Prostate gland (tissue), 2 donors: Measurements from ENCODE around the gene RBPJ. TPM values are rescaled to one million over a fixed set of nuclear protein-coding genes. Genes with fewer than 3 reads are reported as not detected.

Source experiments
- DNase-seq: peaks from one replicate; pipeline ENCODE4 v3.0.0-alpha.2; 2019; ENCODE audit warnings: low spot score
- H3K27ac ChIP-seq, 2 donors: fragments of 200-600 bp; sonication (generic); 2 replicates each; pipeline ENCODE4 v1.5.1; 2017 to 2019
- H3K27me3 ChIP-seq: fragments of 200-600 bp; sonication (generic); replicated peaks from 2 replicates; pipeline ENCODE4 v1.5.1; 2019; ENCODE audit not compliant: insufficient read depth
- H3K36me3 ChIP-seq, 2 donors: fragments of 200-600 bp; sonication (generic); 1 replicate in 1 of 2; 2 replicates in 1 of 2; pipeline versions ENCODE4 v1.5.1 to v1.8.1; 2017 to 2019
- H3K4me1 ChIP-seq: fragments of 200-600 bp; sonication (generic); replicated peaks from 2 replicates; pipeline ENCODE4 v1.5.1; 2019
- H3K4me3 ChIP-seq, 2 donors: fragments of 200-600 bp; sonication (generic); 2 replicates each; pipeline ENCODE4 v1.5.1; 2017 to 2019
- H3K9me3 ChIP-seq: fragments of 200-600 bp; sonication (generic); 2 replicates; pipeline ENCODE4 v1.5.1; 2017
- CTCF ChIP-seq, 4 experiments: fragments of 200-600 bp in 2 of 4; fragments of 450-650 bp in 2 of 4; sonication (generic) in 2 of 4; IDR thresholded peaks; 1 replicate in 3 of 4; 2 replicates in 1 of 4; pipeline ENCODE4 v1.5.1; 2016 to 2019; ENCODE audit warnings: antibody characterized with exemption in 4 of 4, mild to moderate bottlenecking in 2 of 4, moderate library complexity in 2 of 4
- POLR2A ChIP-seq: fragments of 450-650 bp; IDR thresholded peaks from one replicate; pipeline ENCODE4 v1.6.1; 2016; ENCODE audit warnings: antibody characterized with exemption, mild to moderate bottlenecking
- POLR2AphosphoS5 ChIP-seq: sonication (generic); formaldehyde crosslinking; IDR thresholded peaks from one replicate; pipeline ENCODE4 v1.6.1; 2017; ENCODE audit warnings: antibody characterized with exemption
- WGBS: methylation state at CpG from one replicate; pipeline ENCODE4 v1.1.5; 2018; 5-methylcytosine and 5-hydroxymethylcytosine counted together
- intact Hi-C: fragments of 100-400 bp; cut with DNase I; formaldehyde crosslinking; loops from one replicate; pipeline ENCODE4 v1.14.2; 2022
- total RNA-seq, 2 donors: library from RNA; depleted of rRNA; stranded (reverse); fragments of >200 nt; gene quantifications; one replicate each; pipeline ENCODE4 v1.1.0, GENCODE V29; 2016

The RBPJ gene
- total RNA-seq, 2 donors from 2014 or later = 36.0 to 130 TPM

- TF ChIP-seq CTCF (IDR thresholded peaks at IDR 0.05) (no peak), POLR2AphosphoS5 (no peak), POLR2A (no peak)
- Histone ChIP-seq H3K36me3 (no peaks in the 10 kb centered on the region), H3K9me3 (no peaks in the 10 kb centered on the region), H3K27me3 (no peaks in the 10 kb centered on the region), H3K4me3 (no peak overlapping the region), H3K4me1 (no peaks in the 10 kb centered on the region), H3K27ac (no peak overlapping the region)
- 78% methylated on average over 7 of the region's 7 CpGs for WGBS
- intact Hi-C loops = loop anchor here (2.0 kb wide), 2 partner anchors 263 to 553 kb away; no protein-coding TSS in a partner anchor
- DNase-seq = no peak
These were observed 137.3 kb downstream of the RBPJ start for GRCh38 chr4:26458157-26458561.

GRCh38 chr4:26459054-26459755, 138.4 kb downstream of the RBPJ start:
- WGBS = 32% methylated on average over 19 of the region's 19 CpGs
- intact Hi-C loops = loop anchor here (2.0 kb wide), 2 partner anchors 262 to 552 kb away; no protein-coding TSS in a partner anchor
- no peaks in the 10 kb centered on the region for H3K4me1 ChIP-seq
- DNase-seq = no peak
- H3K27ac ChIP-seq = no peak overlapping the region
- no peak overlapping the region for H3K4me3 ChIP-seq
- no peaks in the 10 kb centered on the region for H3K9me3 ChIP-seq
- no peaks in the 10 kb centered on the region for H3K36me3 ChIP-seq
- TF ChIP-seq POLR2A (no peak), CTCF (IDR thresholded peaks at IDR 0.05) (peak; percentile 42 to 55 (median 52))
- H3K27me3 ChIP-seq = no peaks in the 10 kb centered on the region

GRCh38 chr4:26459756-26460530, 139.1 kb downstream of the RBPJ start:
- Histone ChIP-seq H3K27me3 (no peaks in the 10 kb centered on the region), H3K4me1 (no peaks in the 10 kb centered on the region), H3K4me3 (no peak overlapping the region), H3K27ac (no peak overlapping the region), H3K36me3 (no peaks in the 10 kb centered on the region), H3K9me3 (no peaks in the 10 kb centered on the region)
- WGBS = 92% methylated on average over 13 of the region's 13 CpGs
- no peak for DNase-seq
- TF ChIP-seq CTCF (IDR thresholded peaks at IDR 0.05) = no peak
- TF ChIP-seq POLR2AphosphoS5 = no peak
- TF ChIP-seq POLR2A = no peak
- intact Hi-C loops = loop anchor here (2.0 kb wide), 2 partner anchors 261 to 551 kb away; no protein-coding TSS in a partner anchor

DNA sequence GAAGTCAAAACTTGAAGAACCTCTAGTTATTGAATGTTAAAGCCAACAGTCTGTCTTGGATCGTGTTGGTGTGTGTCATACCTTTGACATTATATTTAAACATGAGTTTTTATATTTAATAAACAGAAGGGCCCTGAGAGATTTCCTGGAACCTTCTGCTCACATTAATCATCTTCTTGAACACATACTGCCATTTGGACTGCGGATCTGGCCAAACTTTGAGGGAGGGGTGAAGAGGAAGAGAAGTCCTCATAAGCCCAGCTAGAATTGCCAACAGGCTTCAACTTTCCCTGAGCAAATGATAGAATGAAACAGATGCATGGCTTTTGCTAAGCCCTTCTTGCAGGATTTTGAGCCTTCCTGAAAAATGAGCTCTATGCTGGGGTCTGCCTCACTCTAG, 142.1 kb downstream of the RBPJ start:
- 30% methylated on average over 2 of the region's 2 CpGs for WGBS
- no peak overlapping the region for H3K4me3 ChIP-seq
- no peak for DNase-seq
- intact Hi-C loops = no loop called here
- no peaks in the 10 kb centered on the region for H3K4me1 ChIP-seq
- H3K27me3 ChIP-seq = no peaks in the 10 kb centered on the region
- no peak for TF ChIP-seq CTCF (IDR thresholded peaks at IDR 0.05)
- no peak for TF ChIP-seq POLR2A
- TF ChIP-seq POLR2AphosphoS5 = peak; percentile 4
- H3K9me3 ChIP-seq = no peaks in the 10 kb centered on the region
- H3K27ac ChIP-seq = no peak overlapping the region
- H3K36me3 ChIP-seq = no peaks in the 10 kb centered on the region
